Measurements from ENCODE around the gene TOMM34.

- TF ChIP-seq CTCF (IDR thresholded peaks at IDR 0.05; ENCODE audit: low read depth, low read length) (no peak), POLR2A (IDR thresholded peaks at IDR 0.05; ENCODE audit: extremely low read depth, insufficient read length) (no peak), MAX (IDR thresholded peaks at IDR 0.05; ENCODE audit: low read depth, low read length) (no peak), MYC (IDR thresholded peaks at IDR 0.05; ENCODE audit: low read depth, low read length) (no peak)
Observed at GRCh38 chr20:44963325-44964215, 3.4 kb upstream of the TOMM34 start.
